SK-N-SH (cell line): ENCODE results near the gene LHPP.

Experiments
- CTCF ChIP-seq: fragments of 200-600 bp; sonication (generic); IDR thresholded peaks from 2 replicates; pipeline ENCODE4 v1.6.1; 2017; ENCODE audit warnings: antibody characterized with exemption, mild to moderate bottlenecking, moderate library complexity
- JUND ChIP-seq: IDR thresholded peaks from 2 replicates; pipeline ENCODE4 v1.4.0; 2012
- MAX ChIP-seq: IDR thresholded peaks from 2 replicates; pipeline ENCODE4 v1.4.0; 2012; ENCODE audit warnings: low read depth
- REST ChIP-seq: IDR thresholded peaks from 2 replicates; pipeline ENCODE4 v1.6.1; 2012; ENCODE audit warnings: mild to moderate bottlenecking, low read depth, low read length, moderate library complexity

- TF ChIP-seq JUND, result no peak
- TF ChIP-seq CTCF, result no peak
- no peak for TF ChIP-seq MAX
- no peak for TF ChIP-seq REST
Measured at GRCh38 chr10:124625831-124626238, 164.2 kb downstream of the LHPP start.
